HG02884 (cell line): ENCODE data around the gene C5orf46.
"Not testable (repeated sequence)": the region's sequence is repeated elsewhere in the genome, so short reads cannot be mapped to it uniquely, and the experiment has no call there.

Source experiments
- ATAC-seq: cut with Tn5 transposase; IDR thresholded peaks from one replicate; pipeline ENCODE4 v1.9.1; 2021; ENCODE audit warnings: mild to moderate bottlenecking, moderate library complexity; ENCODE audit not compliant: unreplicated experiment

Gene C5orf46

DNA sequence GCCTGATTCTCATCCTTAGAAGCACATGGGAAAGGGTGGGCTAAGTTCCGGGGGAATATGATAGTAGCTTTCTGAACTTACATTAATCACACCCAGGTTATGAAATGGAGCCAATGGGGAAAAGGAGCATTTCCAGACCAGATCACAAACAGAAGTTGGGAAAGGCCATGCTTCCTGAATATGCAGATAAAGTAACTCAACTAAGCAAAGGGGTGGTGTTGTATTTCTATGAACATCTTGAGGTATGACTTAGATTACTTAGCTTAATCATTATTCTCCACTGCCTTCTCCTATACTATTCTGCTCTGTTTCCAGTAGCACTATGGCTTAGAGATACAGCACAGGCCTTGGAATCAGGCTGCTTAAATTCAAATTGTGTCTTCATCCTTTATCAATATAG, 10.5 kb downstream of the C5orf46 start:
- ATAC-seq = no peak

GRCh38 chr5:147893820-147894219, 12.5 kb downstream of the C5orf46 start:
- no peak for ATAC-seq

DNA sequence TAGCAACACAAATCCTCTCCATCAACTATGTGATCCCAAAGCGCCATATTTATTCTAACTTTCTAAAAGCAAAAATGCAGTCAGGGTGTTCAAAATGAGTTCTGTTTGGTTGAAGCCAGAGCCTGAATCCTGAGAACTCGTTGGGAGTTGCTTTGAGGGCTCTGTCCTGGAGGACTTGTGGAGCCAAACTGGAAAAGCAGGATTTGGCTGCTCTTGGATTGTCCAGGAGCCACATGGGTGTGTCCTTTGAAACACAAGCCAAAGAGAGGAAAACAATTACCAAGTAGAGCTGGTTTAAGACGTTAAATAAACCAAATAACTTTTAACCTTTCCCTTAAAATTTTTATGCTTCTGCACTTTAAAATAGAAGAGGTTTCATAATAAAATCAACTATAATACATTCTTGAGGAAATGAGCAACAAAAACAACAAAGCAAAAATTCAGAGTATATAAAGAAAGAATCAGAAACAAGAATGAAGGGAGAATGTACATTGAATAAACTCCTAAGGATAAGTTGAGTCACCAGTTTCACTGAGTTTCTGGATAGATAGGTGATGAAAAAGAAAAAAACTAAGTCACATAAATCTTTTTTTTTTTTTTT, 13.5 kb downstream of the C5orf46 start:
- ATAC-seq = no peak

GRCh38 chr5:147887930-147888329, 18.4 kb downstream of the C5orf46 start:
- ATAC-seq = no peak

GRCh38 chr5:147887026-147887627, 19.2 kb downstream of the C5orf46 start:
- no peak for ATAC-seq

GRCh38 chr5:147882586-147883313, 23.6 kb downstream of the C5orf46 start:
- ATAC-seq = no peak

- ATAC-seq = no peak
These were observed 25.9 kb downstream of the C5orf46 start for GRCh38 chr5:147880487-147880886.

DNA sequence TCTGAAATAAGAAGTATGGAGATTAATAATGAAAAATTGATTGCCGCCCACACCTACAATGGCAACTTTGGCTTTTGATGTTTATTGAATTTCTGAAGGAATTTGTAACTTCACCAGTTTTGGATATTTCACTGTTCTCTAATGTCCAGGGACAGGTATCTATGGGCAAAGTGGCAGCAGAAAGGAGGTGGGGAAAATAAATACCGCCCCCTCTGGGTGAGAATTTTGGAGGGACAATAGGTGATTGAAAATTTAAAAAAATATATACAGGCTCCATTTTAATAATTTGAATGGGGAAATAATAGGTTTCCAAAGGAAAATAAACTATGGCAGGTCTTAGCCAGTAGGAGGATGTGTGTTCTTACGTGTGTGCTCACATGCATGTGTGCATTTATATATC, 26.6 kb downstream of the C5orf46 start:
- no peak for ATAC-seq

GRCh38 chr5:147878066-147878759, 28.1 kb downstream of the C5orf46 start, which contains the start of gene SCGB3A2:
Gene SCGB3A2 (plus strand): TSS chr5:147878711. CDS start chr5:147878804, 93 bp downstream.
- ATAC-seq = no peak

GRCh38 chr5:147876626-147877025, 29.7 kb downstream of the C5orf46 start:
- no peak for ATAC-seq

- no peak for ATAC-seq
These were observed 30.2 kb downstream of the C5orf46 start for GRCh38 chr5:147876141-147876540.

GRCh38 chr5:147874910-147875367, 31.4 kb downstream of the C5orf46 start:
- no peak for ATAC-seq

DNA sequence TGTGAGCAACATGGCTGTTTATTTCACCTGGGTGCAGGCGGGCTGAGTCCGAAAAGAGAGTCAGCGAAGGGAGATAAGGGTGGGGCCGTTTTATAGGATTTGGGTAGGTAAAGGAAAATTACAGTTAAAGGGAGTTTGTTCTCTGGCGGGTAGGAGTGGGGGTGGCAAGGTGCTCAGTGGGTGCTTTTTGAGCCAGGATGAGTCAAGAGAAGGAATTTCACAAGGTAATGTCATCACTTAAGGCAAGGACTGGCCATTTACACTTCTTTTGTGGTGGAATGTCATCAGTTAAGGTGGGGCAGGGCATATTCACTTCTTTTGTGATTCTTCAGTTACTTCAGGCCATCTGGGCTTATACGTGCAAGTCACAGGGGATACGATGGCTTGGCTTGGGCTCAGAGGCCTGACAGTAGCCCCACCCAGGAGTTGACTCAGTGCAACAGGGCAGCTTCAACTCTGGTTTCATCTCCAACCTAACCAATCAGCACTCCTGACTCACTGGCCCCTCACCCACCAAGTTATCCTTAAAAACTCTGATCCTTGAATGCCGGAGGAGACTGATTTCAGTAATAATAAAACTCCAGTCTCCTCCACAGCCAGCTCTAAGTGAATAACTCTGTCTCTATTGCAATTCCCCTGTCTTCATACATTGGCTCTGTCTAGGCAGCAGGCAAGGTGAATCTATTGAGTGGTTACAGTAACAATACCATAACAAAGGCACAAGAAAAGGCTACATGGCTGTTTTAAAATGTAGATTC, 32.0 kb downstream of the C5orf46 start:
- ATAC-seq = not testable (repeated sequence)

DNA sequence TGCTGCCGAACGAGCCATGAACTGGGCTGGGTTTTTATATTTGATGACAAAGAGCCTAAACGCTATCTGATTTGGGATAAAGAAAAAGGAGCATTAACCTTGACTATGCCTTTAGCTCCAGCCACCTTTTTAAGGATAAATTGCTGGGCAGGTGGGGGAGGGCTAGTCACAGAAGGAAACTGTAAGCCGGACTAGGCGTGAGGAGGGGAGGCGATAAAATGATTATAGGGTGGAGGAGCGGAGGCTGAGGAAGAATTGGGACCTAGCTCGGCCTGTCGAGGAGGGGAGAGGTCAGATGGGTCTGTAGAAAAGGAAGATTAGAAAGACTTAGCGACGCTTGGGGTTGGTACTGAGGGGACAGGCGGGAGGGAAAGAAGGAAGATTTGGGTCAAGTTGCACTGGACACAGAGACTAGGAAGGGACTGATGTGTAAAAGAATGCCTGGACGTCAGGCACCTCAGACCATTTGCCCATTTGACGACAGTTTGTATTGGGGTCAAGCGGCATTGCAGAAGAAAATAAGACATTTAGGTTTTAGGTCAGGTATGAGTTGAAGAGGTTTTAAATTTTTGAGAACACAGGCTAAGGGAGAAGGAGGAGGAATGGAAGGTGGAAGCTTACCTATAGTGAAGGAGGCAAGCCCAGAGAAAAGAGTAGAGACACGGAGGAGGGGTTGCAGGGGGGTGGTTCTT, 33.4 kb downstream of the C5orf46 start:
- ATAC-seq = not testable (repeated sequence)

DNA sequence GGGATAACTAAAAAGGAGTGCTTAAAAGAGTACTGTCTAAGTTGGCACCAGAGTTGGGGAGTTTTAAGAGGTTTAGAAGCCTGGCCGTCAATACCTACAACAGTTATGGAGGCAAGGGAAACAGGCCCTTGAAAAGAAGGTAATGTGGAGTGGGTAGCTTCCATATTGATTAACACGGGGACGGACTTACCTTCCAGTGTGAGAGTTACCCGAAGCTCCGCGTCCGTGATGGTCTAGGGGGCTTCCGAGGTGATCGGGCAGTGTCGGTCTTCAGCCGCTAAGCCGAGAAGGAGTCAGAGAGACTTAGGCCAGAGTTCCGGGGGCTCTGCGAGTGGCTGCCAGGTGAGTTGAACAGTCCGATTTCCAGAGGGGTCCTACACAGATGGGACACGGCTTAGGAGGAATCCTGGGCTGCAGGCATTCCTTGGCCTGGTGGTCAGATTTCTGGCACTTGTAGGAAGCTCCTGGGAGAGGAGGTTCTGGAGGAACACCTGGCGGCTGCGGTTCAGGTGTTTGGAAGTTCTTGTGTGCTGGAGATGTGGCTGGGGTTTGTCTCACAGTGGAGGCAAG, 34.3 kb downstream of the C5orf46 start:
- ATAC-seq = not testable (repeated sequence)

DNA sequence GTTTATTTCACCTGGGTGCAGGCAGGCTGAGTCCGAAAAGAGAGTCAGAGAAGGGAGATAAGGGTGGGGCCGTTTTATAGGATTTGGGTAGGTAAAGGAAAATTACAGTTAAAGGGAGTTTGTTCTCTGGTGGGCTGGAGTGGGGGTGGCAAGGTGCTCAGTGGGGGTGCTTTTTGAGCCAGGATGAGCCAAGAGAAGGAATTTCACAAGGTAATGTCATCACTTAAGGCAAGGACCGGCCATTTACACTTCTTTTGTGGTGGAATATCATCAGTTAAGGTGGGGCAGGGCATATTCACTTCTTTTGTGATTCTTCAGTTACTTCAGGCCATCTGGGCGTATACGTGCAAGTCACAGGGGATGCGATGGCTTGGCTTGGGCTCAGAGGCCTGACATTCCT, 36.4 kb downstream of the C5orf46 start:
- ATAC-seq = not testable (repeated sequence)

DNA sequence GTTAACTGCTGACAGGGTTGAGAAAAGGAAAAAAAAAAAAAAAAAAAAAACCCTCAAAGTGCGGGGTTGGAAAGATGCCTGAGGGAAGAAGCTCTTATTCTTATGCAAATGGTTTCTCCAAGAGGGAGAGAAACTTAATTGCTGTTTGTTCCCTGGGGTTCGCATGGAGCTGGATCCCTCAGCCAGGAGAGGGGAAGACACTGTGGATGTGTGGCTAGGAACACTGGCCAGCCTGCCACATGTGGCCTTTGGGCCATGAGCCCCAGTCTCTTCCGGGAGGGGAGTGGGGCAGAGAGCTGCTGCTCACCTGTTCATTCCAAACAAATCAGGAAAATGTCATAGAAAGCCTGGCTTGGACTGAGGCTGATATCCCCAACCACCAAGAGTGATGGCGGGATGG, 37.2 kb downstream of the C5orf46 start:
- no peak for ATAC-seq

- ATAC-seq = no peak
These were observed 42.7 kb downstream of the C5orf46 start for GRCh38 chr5:147863454-147864158.

GRCh38 chr5:147860641-147861025, 45.7 kb downstream of the C5orf46 start:
- ATAC-seq = no peak
